ENCODE results near the gene SLC39A11. TPM values are rescaled to one million over a fixed set of nuclear protein-coding genes. Genes with fewer than 3 reads are reported as not detected.
"Not testable (repeated sequence)": the region's sequence is repeated elsewhere in the genome, so short reads cannot be mapped to it uniquely, and the experiment has no call there.

The SLC39A11 gene
- total and polyA plus RNA-seq, 3 donors from 2014 or later, result 11.4 to 18.6 (median 18.0) TPM

DNA sequence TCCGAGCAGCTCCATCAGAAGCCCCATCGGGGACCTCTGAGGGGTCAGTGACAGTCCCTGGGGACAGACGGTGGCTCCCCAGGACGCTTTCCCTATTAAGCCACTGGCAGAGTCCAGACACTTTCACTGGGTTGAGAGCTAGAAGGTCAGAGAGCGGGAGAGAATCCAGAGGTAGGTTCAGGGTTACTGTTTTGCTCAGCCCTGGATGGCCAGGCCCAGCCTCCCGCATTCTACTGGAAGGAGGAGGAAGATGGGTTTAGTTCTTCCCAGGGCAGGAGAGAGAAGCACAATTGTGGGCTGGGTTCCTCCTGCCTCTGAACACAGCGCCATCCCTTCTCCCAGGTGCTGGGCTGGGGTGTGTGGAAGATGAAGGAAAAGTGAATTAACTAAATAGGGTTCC is 452.8 kb downstream of the SLC39A11 start:
- intact Hi-C loops (cut with DNase I; ENCODE audit: low total_unique reads), result no loop called here
- WGBS, 2 donors, result 80 to 82% methylated on average over 2 to 7 of the region's 7 CpGs
- no peaks in the 10 kb centered on the region for H3K36me3 ChIP-seq (ENCODE audit: low read depth, missing control alignments)

GRCh38 chr17:72638932-72639331 is 453.6 kb downstream of the SLC39A11 start:
- intact Hi-C loops (cut with DNase I; ENCODE audit: low total_unique reads); H3K27me3 ChIP-seq; H3K4me3 ChIP-seq; H3K27ac ChIP-seq; H3K4me1 ChIP-seq; H3K9me3 ChIP-seq; DNase-seq; H3K36me3 ChIP-seq (ENCODE audit: low read depth, missing control alignments): not testable (repeated sequence)
- 94 to 96% methylated on average over 3 of the region's 3 CpGs for WGBS, 2 donors

More for the DNA sequence above, 452.8 kb downstream of the SLC39A11 start:
- Histone ChIP-seq H3K27ac (no peak overlapping the region), H3K4me1 (no peaks in the 10 kb centered on the region), H3K27me3 (no peaks in the 10 kb centered on the region), H3K4me3 (no peak overlapping the region), H3K9me3 (no peaks in the 10 kb centered on the region)
- DNase-seq, result no peak
- TF ChIP-seq, protein P1, sequence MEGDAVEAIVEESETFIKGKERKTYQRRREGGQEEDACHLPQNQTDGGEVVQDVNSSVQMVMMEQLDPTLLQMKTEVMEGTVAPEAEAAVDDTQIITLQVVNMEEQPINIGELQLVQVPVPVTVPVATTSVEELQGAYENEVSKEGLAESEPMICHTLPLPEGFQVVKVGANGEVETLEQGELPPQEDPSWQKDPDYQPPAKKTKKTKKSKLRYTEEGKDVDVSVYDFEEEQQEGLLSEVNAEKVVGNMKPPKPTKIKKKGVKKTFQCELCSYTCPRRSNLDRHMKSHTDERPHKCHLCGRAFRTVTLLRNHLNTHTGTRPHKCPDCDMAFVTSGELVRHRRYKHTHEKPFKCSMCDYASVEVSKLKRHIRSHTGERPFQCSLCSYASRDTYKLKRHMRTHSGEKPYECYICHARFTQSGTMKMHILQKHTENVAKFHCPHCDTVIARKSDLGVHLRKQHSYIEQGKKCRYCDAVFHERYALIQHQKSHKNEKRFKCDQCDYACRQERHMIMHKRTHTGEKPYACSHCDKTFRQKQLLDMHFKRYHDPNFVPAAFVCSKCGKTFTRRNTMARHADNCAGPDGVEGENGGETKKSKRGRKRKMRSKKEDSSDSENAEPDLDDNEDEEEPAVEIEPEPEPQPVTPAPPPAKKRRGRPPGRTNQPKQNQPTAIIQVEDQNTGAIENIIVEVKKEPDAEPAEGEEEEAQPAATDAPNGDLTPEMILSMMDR (IDR thresholded peaks at IDR 0.05), result no peak
- TF ChIP-seq POLR2A (IDR thresholded peaks at IDR 0.05), result no peak

- no peak for TF ChIP-seq POLR2A (IDR thresholded peaks at IDR 0.05)
- TF ChIP-seq, protein P1 (IDR thresholded peaks at IDR 0.05), result no peak
- Histone ChIP-seq H3K4me3 (no peak overlapping the region), H3K4me1 (no peaks in the 10 kb centered on the region), H3K27ac (no peak overlapping the region), H3K36me3 (ENCODE audit: low read depth, missing control alignments) (no peaks in the 10 kb centered on the region), H3K9me3 (no peaks in the 10 kb centered on the region), H3K27me3 (no peaks in the 10 kb centered on the region)
- intact Hi-C loops (cut with DNase I; ENCODE audit: low total_unique reads), result no loop called here
- WGBS, 2 donors, result 62% methylated on average over 14 of the region's 14 CpGs
- no peak for DNase-seq
Observed at GRCh38 chr17:72635034-72635635, 457.4 kb downstream of the SLC39A11 start.

DNA sequence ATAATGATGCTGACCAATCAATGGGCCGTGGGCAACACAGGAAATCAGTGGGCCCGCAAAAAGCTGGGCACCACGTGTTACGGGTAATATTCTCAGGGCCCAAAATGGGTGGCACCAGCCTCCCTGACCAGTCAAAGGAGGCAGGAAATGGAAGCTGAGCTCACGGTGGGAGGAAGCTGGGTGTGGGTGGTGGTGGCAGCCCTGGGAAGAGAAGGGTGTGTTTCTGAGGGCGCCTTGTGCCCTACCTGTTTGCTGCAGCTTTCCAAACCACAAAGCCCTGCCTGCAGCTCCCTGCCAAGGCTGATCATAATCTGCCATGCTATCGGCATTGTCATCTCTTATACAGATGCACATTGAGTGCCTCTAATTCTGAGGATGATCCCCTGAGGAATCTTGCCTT is 457.9 kb downstream of the SLC39A11 start:
- H3K36me3 ChIP-seq (ENCODE audit: low read depth, missing control alignments), result no peaks in the 10 kb centered on the region
- TF ChIP-seq, protein P1 (IDR thresholded peaks at IDR 0.05), result no peak
- TF ChIP-seq POLR2A (IDR thresholded peaks at IDR 0.05), result no peak
- DNase-seq, result no peak
- no peaks in the 10 kb centered on the region for H3K27me3 ChIP-seq
- H3K4me3 ChIP-seq, result no peak overlapping the region
- H3K27ac ChIP-seq, result no peak overlapping the region
- H3K9me3 ChIP-seq, result no peaks in the 10 kb centered on the region
- intact Hi-C loops (cut with DNase I; ENCODE audit: low total_unique reads), result no loop called here
- 75 to 84% methylated on average over 6 to 7 of the region's 7 CpGs for WGBS, 2 donors
- no peaks in the 10 kb centered on the region for H3K4me1 ChIP-seq

DNA sequence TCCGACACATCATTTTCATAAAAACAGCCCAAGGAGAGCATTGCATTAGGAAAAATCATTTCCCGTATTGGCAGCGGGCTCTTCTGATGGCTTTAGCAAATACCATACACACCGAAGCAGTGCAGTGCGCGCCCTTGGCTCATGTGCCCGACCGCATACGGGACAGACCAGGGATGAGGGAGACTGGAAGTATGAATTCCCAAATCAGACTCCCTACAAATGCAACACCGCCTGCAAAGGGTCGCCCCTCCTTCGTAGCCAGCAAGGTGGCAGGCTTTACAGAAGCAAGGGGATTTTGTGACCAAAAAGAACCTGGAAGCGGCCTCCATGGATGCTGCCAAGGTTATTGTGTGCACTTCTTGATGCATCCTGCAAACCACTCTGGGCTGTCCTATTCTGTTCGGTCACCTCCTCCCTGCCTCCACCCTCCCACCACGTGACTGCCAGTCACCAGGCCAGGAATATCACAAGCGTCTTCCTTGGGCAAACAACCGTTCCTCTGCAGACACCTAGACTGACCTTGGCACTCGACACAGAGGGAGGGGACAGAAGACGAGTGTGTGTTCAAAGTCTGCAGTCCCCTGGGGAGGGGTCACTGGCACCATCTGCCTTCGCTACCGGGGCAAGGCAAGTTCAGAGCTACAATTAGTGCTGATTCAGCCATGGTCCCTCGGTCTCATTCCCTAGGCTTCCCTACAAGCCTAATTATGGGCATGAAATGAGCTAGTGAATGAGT is 460.4 kb downstream of the SLC39A11 start:
- Histone ChIP-seq H3K27me3 (no peaks in the 10 kb centered on the region), H3K9me3 (no peaks in the 10 kb centered on the region), H3K27ac (no peak overlapping the region), H3K4me3 (no peak overlapping the region), H3K36me3 (ENCODE audit: low read depth, missing control alignments) (no peaks in the 10 kb centered on the region), H3K4me1 (no peaks in the 10 kb centered on the region)
- 76 to 81% methylated on average over 19 to 22 of the region's 22 CpGs for WGBS, 2 donors
- no peak for TF ChIP-seq POLR2A (IDR thresholded peaks at IDR 0.05)
- TF ChIP-seq, protein P1 (IDR thresholded peaks at IDR 0.05), result no peak
- no peak for DNase-seq
- intact Hi-C loops (cut with DNase I; ENCODE audit: low total_unique reads), result no loop called here

Data from testis (tissue), 3 donors.